ENCODE measurements around the gene BAHD1.
A peak's percentile ranks its signal among the peaks of the same experiment; 100 is the strongest.

Gene BAHD1

DNA sequence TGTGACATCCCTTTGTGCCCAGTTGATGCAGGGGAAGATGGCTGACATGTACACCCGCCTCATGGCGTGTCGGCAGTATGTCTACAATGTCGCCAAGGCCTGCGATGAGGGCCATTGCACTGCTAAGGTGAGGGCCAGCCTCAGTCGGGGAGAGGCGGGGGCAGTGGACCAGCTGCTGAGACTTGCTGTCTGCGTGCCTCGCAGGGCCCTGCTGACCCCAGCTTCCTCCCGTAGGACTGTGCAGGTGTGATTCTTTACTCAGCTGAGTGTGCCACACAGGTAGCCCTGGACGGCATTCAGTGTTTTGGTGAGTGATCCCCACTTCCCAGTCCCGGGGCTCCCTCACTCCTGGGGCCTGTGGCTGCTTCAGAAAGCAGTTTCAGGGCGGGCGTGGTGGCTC is 24.7 kb upstream of the BAHD1 start:
- H3K4me3 ChIP-seq (ENCODE audit: severe bottlenecking): no peak overlapping the region
- ATAC-seq (ENCODE audit: low read depth) (no peak), DNase-seq (ENCODE audit: low spot score) (no peak)
- H3K4me1 ChIP-seq (ENCODE audit: insufficient read depth, poor library complexity, severe bottlenecking): peaks cover 7% of the 10 kb centered on the region
- H3K27me3 ChIP-seq (ENCODE audit: insufficient read depth, poor library complexity, severe bottlenecking): no peaks in the 10 kb centered on the region
- peaks cover 76% of the 10 kb centered on the region for H3K36me3 ChIP-seq (ENCODE audit: low read depth)
- H3K9me3 ChIP-seq (ENCODE audit: severe bottlenecking): no peaks in the 10 kb centered on the region
- no peak for TF ChIP-seq CTCF (IDR thresholded peaks at IDR 0.05; ENCODE audit: poor library complexity, severe bottlenecking)
- H3K27ac ChIP-seq (ENCODE audit: poor library complexity, severe bottlenecking): no peak overlapping the region

DNA sequence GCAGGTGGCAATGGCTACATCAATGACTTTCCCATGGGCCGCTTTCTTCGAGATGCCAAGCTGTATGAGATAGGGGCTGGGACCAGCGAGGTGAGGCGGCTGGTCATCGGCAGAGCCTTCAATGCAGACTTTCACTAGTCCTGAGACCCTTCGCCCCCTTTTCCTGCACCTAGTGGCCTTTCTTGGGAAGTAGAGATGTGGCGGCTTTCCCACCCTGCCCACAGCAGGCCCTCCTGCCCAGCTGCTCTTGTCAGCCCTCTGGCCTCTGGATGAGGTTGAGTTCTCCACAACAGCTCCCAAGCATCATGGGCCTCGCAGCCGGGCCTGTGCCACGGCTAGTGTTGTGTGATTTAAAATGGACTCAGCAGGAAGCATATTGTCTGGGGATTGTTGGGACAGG is 22.6 kb upstream of the BAHD1 start:
- Histone ChIP-seq H3K4me3 (ENCODE audit: severe bottlenecking) (no peak overlapping the region), H3K36me3 (ENCODE audit: low read depth) (peaks cover 58% of the 10 kb centered on the region), H3K27me3 (ENCODE audit: insufficient read depth, poor library complexity, severe bottlenecking) (no peaks in the 10 kb centered on the region), H3K4me1 (ENCODE audit: insufficient read depth, poor library complexity, severe bottlenecking) (peaks cover 15% of the 10 kb centered on the region), H3K9me3 (ENCODE audit: severe bottlenecking) (no peaks in the 10 kb centered on the region), H3K27ac (ENCODE audit: poor library complexity, severe bottlenecking) (no peak overlapping the region)
- no peak for DNase-seq (ENCODE audit: low spot score)
- ATAC-seq (ENCODE audit: low read depth): no peak
- no peak for TF ChIP-seq CTCF (IDR thresholded peaks at IDR 0.05; ENCODE audit: poor library complexity, severe bottlenecking)

GRCh38 chr15:40420071-40420713 is 20.6 kb upstream of the BAHD1 start:
- Histone ChIP-seq H3K36me3 (ENCODE audit: low read depth) (peaks cover 37% of the 10 kb centered on the region), H3K4me3 (ENCODE audit: severe bottlenecking) (no peak overlapping the region), H3K9me3 (ENCODE audit: severe bottlenecking) (no peaks in the 10 kb centered on the region), H3K4me1 (ENCODE audit: insufficient read depth, poor library complexity, severe bottlenecking) (peaks cover 15% of the 10 kb centered on the region), H3K27ac (ENCODE audit: poor library complexity, severe bottlenecking) (peak overlapping the region; percentile 32), H3K27me3 (ENCODE audit: insufficient read depth, poor library complexity, severe bottlenecking) (no peaks in the 10 kb centered on the region)
- DNase-seq (ENCODE audit: low spot score) (no peak), ATAC-seq (ENCODE audit: low read depth) (0 out of 3 replicates have a peak, but pooled peaks have one; percentile 1)
- no peak for TF ChIP-seq CTCF (IDR thresholded peaks at IDR 0.05; ENCODE audit: poor library complexity, severe bottlenecking)

GRCh38 chr15:40420793-40421192 is 20.0 kb upstream of the BAHD1 start:
- Histone ChIP-seq H3K36me3 (ENCODE audit: low read depth) (peaks cover 31% of the 10 kb centered on the region), H3K27me3 (ENCODE audit: insufficient read depth, poor library complexity, severe bottlenecking) (no peaks in the 10 kb centered on the region), H3K4me3 (ENCODE audit: severe bottlenecking) (no peak overlapping the region), H3K9me3 (ENCODE audit: severe bottlenecking) (no peaks in the 10 kb centered on the region), H3K4me1 (ENCODE audit: insufficient read depth, poor library complexity, severe bottlenecking) (peaks cover 15% of the 10 kb centered on the region), H3K27ac (ENCODE audit: poor library complexity, severe bottlenecking) (peak overlapping the region; percentile 32)
- ATAC-seq (ENCODE audit: low read depth): peak; percentile 66
- no peak for TF ChIP-seq CTCF (IDR thresholded peaks at IDR 0.05; ENCODE audit: poor library complexity, severe bottlenecking)
- DNase-seq (ENCODE audit: low spot score): no peak

Data from RWPE2 (cell line).